ENCODE measurements around the gene MAST4. TPM values are rescaled to one million over a fixed set of nuclear protein-coding genes. Genes with fewer than 3 reads are reported as not detected.

The MAST4 gene
- total and polyA plus RNA-seq, 2 of the 8 experiments (the other 6 are each of a cell fraction or from before 2014, with no cell fraction given), result 1.5 to 2.6 TPM

DNA sequence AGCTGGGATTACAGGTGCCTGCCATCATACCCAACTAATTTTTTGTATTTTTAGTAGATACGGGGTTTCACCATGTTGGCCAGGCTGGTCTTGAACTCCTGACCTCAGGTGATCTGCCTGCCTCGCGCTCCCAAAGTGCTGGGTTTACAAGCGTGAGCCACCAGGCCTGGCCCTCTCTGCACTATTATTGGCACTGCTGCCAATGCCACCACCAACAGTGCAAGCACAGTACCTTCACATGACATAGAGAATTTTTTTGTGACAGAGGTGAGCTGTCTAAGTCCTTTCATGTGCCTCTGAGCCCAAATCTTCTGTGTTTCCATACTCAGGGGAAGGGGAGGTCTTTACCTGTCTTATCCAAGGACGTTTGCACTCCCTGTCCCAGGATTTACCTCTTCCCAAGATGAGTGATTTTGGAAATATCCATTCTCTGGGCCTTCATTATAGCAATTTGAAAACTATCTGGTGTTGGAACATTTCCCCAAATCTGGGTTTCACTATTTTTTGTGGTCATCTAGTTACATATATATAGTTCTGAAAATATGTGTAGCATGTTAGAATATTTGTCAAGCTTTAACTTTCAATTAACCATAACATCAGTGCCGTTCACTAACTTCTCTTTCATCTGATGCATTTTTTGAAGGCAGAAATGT, 605.8 kb downstream of the MAST4 start:
- Histone ChIP-seq H2BK15ac (ENCODE audit: low read length) (no peak overlapping the region), H3K9ac (replicated peaks in 1 of 4; ENCODE audit: extremely low read depth in 1 of 4, low read depth in 3 of 4, low read length in 3 of 4) (no peak overlapping the region), H4K8ac (ENCODE audit: extremely low read depth, insufficient read depth, low read length) (no peak overlapping the region), H3K79me2 (ENCODE audit: control insufficient read depth in 1 of 2, insufficient read depth in 2 of 2, low read length in 2 of 2) (no peaks in the 10 kb centered on the region), H2BK20ac (ENCODE audit: low read length) (no peak overlapping the region), H3K27ac (ENCODE audit: low read depth, low read length) (no peak overlapping the region), H4K91ac (replicated peaks; ENCODE audit: insufficient read length, low read length) (no peak overlapping the region), H3K9me3 (ENCODE audit: insufficient read depth in 2 of 2, low read depth in 1 of 2, low read length in 1 of 2) (peaks cover 0 to 2% of the 10 kb centered on the region in 2 experiments; a peak in 1 of 4 replicates), H3K4me2 (ENCODE audit: insufficient read depth in 1 of 2, low read depth in 2 of 2, low read length in 2 of 2) (no peak overlapping the region), H2AK5ac (ENCODE audit: low read depth, low read length) (no peak overlapping the region), H3K18ac (ENCODE audit: extremely low read depth, low read length) (no peak overlapping the region), H3K23ac (ENCODE audit: insufficient read length) (no peak overlapping the region), H3K4me3 (ENCODE audit: extremely low read depth in 1 of 4, insufficient read depth in 2 of 4, low read depth in 3 of 4, low read length in 4 of 4) (no peak overlapping the region), H3K23me2 (ENCODE audit: low read depth, low read length) (no peaks in the 10 kb centered on the region), H2BK5ac (ENCODE audit: low read depth, low read length) (no peak overlapping the region), H4K5ac (ENCODE audit: insufficient read length, low read depth, low read length) (no peak overlapping the region), H3K14ac (ENCODE audit: insufficient read length) (no peak overlapping the region), H4K20me1 (replicated peaks in 1 of 2; ENCODE audit: control insufficient read depth in 1 of 2, insufficient read depth in 2 of 2, low read length in 2 of 2) (no peaks in the 10 kb centered on the region), H2BK12ac (ENCODE audit: low read depth, low read length) (no peak overlapping the region), H2BK120ac (replicated peaks; ENCODE audit: low read depth, low read length) (no peak overlapping the region), H3K79me1 (ENCODE audit: low read depth, low read length) (no peaks in the 10 kb centered on the region), H3K4ac (replicated peaks; ENCODE audit: insufficient read length, low read depth, low read length) (no peak overlapping the region), H3K56ac (replicated peaks; ENCODE audit: insufficient read length, low read depth, low read length) (no peak overlapping the region), H2AFZ (ENCODE audit: low read length) (no peak overlapping the region), H3K36me3 (ENCODE audit: control insufficient read depth in 2 of 4, insufficient read depth in 4 of 4, low read length in 3 of 4) (no peaks in the 10 kb centered on the region), H3K4me1 (replicated peaks in 1 of 4; ENCODE audit: control insufficient read depth in 3 of 4, insufficient read depth in 4 of 4, low read length in 3 of 4) (no peaks in the 10 kb centered on the region), H3K27me3 (replicated peaks in 1 of 4; ENCODE audit: control insufficient read depth in 3 of 4, extremely low read depth in 1 of 4, insufficient read depth in 3 of 4, low read length in 3 of 4) (no peaks in the 10 kb centered on the region)
- DNase-seq (ENCODE audit: low read depth in 1 of 2, low spot score in 2 of 2) (no peak), FAIRE-seq (no peak)
- TF ChIP-seq, protein P1, sequence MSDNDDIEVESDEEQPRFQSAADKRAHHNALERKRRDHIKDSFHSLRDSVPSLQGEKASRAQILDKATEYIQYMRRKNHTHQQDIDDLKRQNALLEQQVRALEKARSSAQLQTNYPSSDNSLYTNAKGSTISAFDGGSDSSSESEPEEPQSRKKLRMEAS (IDR thresholded peaks at IDR 0.05), result no peak
- TF ChIP-seq GABPA (IDR thresholded peaks at IDR 0.05; ENCODE audit: borderline replicate concordance, insufficient read depth, low read length) (no peak), MAFK (IDR thresholded peaks at IDR 0.05; ENCODE audit: low read depth, low read length) (no peak), HDAC6 (IDR thresholded peaks at IDR 0.05; ENCODE audit: low read depth, low read length) (no peak), NRF1 (IDR thresholded peaks at IDR 0.05; ENCODE audit: low read depth, low read length) (no peak), KDM1A (IDR thresholded peaks at IDR 0.05; ENCODE audit: borderline replicate concordance, low read length) (no peak)
- TF ChIP-seq, protein P2, sequence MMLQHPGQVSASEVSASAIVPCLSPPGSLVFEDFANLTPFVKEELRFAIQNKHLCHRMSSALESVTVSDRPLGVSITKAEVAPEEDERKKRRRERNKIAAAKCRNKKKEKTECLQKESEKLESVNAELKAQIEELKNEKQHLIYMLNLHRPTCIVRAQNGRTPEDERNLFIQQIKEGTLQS (IDR thresholded peaks at IDR 0.05; ENCODE audit: insufficient read depth, low read depth, low read length), result no peak
- ChIA-PET POLR2A (ENCODE audit: partially characterized antibody) (no interaction called here), CTCF (ENCODE audit: partially characterized antibody) (interaction anchor here (0.6 to 1.2 kb wide), 5 partner anchors 10 to 185 kb away, joined by 3 to 4 read pairs (median 3); no protein-coding TSS in a partner anchor)
- WGBS, 2 experiments (ENCODE audit: extremely low coverage in 1 of 2, insufficient coverage in 1 of 2, insufficient read length in 1 of 2, insufficient replicate concordance in 2 of 2, low coverage in 1 of 2, low lambda C conversion rate in 2 of 2, missing lambda C conversion rate in 1 of 2), result 72% methylated on average over 6 of the region's 6 CpGs; no CpG with 5 or more reads in 1 of the 2 experiments

All from H1 (cell line).